Bone marrow (tissue), 2 donors: ENCODE measurements around the gene ENO4.

ENCODE experiments used
- DNase-seq, 2 donors: peaks; one replicate each; lab custom pipeline; 2025; lab: John Stamatoyannopoulos, UW

The ENO4 gene

DNA sequence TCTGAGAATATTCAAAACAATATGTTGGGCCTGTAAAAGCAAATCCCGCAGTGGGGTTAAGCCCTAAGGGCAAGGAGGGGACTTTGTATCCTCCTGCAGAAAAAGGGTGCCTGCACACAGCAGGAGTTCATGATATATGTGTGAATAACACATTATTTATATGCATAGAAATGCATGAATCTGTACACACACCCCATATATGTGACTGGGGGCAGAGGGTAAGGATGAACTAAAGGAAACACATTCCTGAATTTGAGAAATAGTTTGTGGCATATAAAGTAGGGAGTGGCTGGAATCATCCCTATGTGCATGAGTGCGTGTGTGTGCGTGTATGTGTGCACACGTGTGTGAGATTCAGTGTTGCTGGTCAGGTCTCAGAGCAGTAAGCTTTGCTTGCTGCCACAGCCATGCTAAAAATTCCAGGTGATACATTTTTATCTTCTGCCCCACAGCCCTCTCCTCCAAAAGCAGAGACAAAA lies 18.9 kb downstream of the ENO4 start:
- DNase-seq, result no peak

DNA sequence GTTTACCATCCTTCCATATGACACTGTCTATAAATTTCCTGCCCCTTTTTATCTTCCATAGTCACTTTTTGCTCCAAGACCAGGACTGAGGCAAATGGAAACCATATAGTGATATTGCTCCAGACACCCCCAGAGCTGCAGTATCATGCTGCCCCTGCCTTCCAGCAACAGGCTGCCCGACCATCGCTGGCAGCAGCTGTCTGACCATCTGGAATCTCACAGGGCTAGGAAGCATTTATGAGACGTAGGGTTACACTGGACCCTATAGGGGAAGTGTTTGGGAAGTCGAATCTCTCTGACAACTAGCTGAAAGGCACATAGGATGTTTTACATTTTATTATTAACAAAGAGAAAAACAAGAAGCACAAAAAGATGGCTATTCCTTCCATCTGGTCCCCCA lies 19.4 kb downstream of the ENO4 start:
- DNase-seq, result no peak

DNA sequence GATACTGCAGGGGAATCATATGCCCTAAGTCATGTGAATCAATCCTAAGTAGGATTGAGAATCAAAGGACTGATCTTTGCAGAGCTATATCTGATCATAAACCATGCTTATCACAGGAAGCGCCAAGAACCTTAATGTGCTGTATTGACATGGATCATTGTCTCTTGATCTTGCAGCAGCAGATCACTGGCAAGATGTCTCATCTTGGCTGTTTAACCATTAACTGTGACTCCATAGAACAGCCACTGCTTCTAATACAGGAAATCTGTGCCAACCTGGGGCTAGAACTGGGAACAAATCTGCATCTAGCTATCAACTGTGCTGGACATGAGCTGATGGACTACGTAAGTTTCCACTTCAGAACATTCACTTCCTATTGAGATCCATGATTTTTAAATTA lies 21.6 kb downstream of the ENO4 start:
- DNase-seq, result no peak

DNA sequence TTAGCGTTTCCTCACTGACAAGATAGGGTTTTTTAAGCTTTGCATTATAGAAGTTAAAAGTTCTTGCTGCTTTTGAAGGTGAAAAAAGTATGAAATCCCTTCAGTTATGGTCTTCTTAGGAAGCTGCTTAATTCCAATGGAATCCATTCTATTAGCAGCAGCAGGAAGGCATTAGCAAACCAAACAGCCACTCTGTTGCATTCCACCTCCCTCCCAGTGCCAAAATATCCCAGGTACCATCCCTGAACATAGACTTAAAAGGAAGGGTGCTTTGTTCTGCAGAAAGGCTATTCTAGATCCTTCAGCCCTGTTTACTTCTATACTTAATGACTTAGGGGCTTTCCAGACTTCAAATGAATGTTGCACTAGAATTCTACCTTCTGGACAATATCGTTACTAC lies 23.8 kb downstream of the ENO4 start:
- DNase-seq, result no peak

DNA sequence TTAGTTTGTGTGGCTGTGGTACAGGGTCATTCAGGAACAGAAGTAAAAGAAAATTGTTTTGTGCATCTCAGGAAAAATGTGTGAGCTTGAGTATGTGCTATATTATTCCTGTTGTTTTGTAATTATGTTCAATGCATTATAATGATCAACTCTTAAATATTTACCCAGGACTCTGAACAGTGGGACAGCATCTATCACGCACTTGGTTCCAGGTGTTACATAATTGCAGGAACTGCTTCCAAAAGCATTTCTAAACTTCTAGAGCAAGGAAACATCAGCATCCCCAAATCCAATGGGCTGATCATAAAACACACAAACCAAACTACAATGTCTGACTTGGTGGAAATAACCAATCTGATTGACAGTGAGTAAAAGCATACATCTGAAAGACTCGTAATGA lies 26.6 kb downstream of the ENO4 start:
- DNase-seq, result no peak

GRCh38 chr10:116877391-116877790 lies 28.1 kb downstream of the ENO4 start:
- no peak for DNase-seq

DNA sequence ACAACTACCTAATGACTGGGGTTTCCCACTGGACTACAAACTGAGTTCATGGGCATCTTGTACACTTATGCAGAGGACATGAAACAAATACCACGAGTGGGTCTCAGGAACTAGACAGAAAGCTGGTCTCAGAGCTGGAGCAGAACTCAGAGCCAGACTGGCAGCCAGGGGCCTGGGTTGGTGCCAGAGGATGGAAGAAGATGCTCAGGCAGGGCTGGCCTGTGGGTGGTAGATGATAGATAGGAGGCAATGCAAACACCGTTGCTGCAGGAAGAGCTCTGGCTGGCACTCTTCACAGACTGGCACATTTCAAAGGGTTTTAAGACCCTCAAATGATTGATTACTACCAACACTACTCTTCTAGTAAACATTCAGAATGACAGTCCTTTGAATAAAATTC lies 28.8 kb downstream of the ENO4 start:
- DNase-seq, result no peak

GRCh38 chr10:116879817-116880216 lies 30.5 kb downstream of the ENO4 start:
- DNase-seq, result no peak

DNA sequence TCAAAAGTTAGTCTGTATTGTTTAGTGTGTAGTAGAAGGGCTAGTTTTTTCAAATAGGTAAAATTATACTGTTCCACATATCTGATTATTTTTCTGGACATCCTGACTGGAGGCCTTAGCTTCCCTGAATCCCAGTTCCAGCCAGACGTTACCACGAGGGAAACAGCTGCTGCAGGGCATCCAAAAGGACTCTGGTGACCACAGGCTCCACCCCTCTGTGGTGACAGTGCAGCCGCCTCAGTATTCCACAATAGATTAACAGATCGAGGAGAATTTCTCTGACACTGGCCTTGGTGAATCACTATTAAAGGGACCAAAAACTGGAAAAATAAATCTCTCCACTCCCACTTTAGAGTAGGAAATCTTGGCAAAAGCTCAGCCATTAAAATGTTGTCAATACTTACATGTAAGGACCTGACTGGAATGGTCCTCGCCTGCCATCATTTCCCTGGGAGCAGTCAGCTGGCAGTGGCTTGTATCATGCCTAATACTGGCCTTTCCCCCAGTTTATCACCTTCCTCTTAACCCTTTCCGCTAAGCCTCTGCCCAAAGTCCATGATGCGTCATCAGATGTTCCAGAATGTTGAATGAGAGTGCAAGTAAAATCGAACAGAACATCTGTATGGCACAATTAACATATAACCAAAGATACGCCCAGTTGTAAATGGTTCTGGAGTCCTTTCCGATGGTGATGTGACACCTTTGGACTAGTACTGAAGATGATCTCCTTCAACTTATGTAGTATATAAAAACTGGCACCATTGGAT lies 31.6 kb downstream of the ENO4 start:
- no peak for DNase-seq

DNA sequence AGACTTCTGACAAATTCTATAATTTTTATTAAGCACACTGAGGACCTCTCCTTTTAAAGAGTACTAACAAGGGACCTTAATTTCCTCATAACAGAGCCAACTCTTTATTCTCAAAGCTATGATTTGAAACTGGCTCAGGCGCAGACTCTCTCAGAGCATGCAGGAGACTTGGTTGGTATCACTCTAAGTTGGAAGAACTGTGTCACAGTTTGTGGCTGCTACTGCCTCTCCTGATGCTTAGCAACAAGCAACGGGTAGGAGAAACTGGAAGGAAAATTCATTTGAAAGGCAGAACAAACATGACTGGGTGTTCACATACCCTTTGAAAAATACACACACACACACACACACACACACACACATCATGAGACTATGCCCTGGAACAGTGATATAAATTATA lies 33.3 kb downstream of the ENO4 start:
- no peak for DNase-seq

GRCh38 chr10:116886772-116887171 lies 37.5 kb downstream of the ENO4 start:
- DNase-seq, result no peak

GRCh38 chr10:116888380-116889055 lies 39.2 kb downstream of the ENO4 start:
- no peak for DNase-seq

GRCh38 chr10:116889066-116889465 lies 39.8 kb downstream of the ENO4 start:
- no peak for DNase-seq

GRCh38 chr10:116891208-116891607 lies 41.9 kb downstream of the ENO4 start:
- DNase-seq, result no peak

GRCh38 chr10:116892907-116893685 lies 43.8 kb downstream of the ENO4 start:
- DNase-seq, result no peak

DNA sequence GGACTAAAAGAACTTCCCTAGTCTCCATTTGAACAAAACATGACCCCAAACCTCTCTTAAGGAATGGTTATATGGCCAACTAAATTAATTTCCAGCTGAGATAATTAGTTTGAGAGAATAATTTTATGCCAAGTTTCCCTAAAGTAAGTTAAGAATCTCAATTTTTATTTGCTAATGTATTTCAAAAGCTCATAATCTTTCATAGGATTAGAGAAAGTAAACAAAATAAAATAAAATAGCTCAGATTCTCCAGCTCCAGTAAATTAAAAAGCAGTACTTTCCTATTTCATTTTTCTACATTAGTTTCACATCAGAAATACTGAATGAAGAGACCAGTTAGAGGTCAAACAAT lies 44.4 kb downstream of the ENO4 start:
- no peak for DNase-seq

DNA sequence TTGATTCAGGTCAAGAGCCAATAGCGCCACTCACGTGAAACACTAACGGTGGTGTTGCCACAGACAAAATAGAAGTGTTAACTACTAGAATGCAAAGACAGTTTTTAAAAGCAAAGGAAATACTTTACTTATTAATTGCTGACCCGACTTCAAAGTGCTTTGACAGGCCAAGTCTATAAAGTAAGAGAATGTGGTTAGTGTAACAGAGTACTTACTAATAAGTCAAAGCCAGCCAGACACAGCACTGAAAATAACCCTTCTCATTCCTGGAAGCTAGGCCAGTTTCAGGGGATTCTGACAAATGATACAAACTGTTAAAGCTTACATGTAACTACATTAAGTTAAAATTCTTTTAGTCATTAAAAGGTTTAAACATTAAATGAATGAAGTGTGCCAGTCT lies 50.3 kb downstream of the ENO4 start:
- no peak for DNase-seq

DNA sequence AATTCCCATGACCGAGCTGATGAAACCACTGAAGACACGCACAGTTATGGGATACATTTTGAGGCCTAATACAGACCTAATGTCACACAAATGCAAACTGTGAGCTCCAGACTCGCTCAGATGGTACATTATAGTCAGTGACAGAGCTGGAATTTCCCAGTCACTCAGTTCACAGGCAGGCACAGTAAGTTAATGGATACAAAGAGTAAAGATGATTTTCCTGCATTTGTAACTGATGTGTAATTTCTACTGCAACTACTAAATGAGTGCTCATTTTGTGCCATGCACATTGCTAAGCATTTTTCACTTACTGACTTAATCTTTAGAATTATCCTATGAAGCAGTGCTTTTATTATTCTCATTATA lies 56.5 kb downstream of the ENO4 start:
- DNase-seq, result no peak

DNA sequence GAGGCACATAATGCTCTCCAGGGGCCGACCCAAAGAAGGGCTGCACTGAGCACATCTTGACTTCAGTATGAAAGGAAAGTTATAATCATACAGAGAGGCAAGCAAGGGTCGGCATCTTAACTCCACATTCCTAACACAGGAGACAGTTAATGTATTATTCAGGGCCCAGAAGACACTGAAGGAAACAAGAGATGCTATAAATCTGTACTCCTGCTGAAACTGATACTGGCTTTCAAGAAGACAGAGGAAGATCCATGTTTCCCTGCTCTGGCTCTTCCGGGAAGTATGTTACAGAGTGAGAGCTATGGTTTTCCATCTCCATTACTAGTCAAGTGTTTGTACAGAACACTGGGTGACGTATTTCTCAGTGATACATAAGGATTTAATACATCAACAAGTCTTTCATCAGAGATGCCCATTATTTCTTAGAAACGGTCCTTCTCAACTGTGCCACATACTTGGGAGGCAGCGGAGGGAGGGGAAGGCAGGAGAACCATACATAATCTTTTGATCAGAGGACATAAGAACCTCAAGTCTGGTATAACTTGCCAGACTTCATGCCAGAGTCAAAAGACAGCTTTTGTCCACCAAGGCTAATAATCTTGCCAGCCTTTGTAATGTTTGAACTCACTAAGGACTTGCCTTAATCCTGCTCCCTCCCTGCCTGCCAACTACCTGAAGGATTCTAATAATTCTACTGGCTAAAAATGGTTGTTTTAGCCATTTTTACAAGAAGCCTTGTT lies 58.1 kb downstream of the ENO4 start:
- no peak for DNase-seq

DNA sequence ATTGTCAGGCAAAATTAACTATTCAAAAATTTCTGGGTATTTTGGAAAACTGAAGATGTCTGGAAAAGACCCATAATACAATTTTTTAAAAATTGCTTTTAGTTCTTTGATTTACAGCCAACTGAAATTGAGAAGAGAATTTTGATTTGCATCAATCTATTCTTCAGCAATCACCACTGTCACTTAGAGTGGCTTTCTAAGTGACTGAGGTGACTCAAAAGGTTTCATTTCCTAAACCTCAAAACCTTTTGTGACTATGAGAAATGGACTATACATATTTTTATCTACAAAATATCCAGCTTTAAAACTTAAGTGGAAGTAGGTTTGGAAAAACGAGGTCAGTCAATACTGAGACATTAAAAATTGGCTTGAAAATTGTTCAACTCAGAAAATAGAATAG lies 60.0 kb downstream of the ENO4 start:
- DNase-seq, result no peak

DNA sequence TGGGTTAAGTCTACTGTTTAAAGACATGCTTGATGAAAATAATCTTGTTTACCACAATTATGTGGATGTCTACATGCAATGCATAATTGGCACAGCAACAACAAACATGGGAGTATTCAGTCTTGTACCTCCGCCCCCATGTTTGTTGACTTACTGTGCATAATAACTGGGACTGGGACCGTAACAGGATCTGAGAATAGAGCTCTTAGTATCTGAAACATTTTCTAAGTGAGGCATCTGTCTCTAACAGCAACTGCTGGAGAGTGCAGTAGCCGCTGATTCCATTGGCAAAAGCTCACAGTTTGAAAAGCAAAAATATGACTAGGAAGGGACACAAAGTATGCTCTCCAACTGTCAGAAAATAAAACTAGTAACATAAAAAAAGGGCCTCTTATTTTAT lies 61.6 kb downstream of the ENO4 start:
- no peak for DNase-seq

GRCh38 chr10:116912162-116912561 lies 62.9 kb downstream of the ENO4 start:
- DNase-seq, result no peak
